ENCODE data around the gene BAG1.

BAG1 gene

GRCh38 chr9:33263131-33264002 is 1.1 kb downstream of the BAG1 start:
- peak; percentile 88 for FAIRE-seq
- no peak for DNase-seq (ENCODE audit: insufficient read length, low spot score)
- TF ChIP-seq POU2F2 (IDR thresholded peaks at IDR 0.05; ENCODE audit: low read depth, low read length) (no peak), POLR2A (IDR thresholded peaks at IDR 0.05; ENCODE audit: low read depth, low read length) (no peak), PAX5 (IDR thresholded peaks at IDR 0.05; ENCODE audit: insufficient read depth, low read length, severe bottlenecking) (no peak), TAF1 (IDR thresholded peaks at IDR 0.05; ENCODE audit: low read depth, low read length) (no peak), SPI1 (IDR thresholded peaks at IDR 0.05; ENCODE audit: low read depth, low read length) (no peak), POLR2AphosphoS5 (IDR thresholded peaks at IDR 0.05; ENCODE audit: low read depth, low read length) (no peak)

DNA sequence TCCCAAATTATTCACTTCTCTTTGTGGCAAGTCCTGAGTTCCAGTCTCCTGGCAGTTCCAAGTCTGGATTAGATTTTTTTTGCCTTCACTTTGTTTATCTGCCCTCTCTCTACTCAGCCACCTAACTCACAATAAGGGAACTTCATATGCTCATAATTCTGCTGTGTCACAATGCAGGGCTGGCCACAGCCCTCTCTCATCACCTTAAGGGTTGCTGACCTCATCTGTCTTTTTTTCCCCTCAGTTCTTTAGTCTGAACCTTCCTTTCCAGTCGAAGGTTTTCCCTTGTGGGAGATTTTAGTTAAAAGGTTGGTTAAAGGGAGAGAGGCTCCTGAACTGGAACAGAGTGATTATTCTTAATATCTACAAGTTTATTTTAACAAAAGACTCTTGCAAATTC is 4.1 kb downstream of the BAG1 start:
- TF ChIP-seq POU2F2 (IDR thresholded peaks at IDR 0.05; ENCODE audit: low read depth, low read length) (no peak), TAF1 (IDR thresholded peaks at IDR 0.05; ENCODE audit: low read depth, low read length) (no peak), SPI1 (IDR thresholded peaks at IDR 0.05; ENCODE audit: low read depth, low read length) (no peak), POLR2A (IDR thresholded peaks at IDR 0.05; ENCODE audit: low read depth, low read length) (no peak), POLR2AphosphoS5 (IDR thresholded peaks at IDR 0.05; ENCODE audit: low read depth, low read length) (no peak), PAX5 (IDR thresholded peaks at IDR 0.05; ENCODE audit: insufficient read depth, low read length, severe bottlenecking) (no peak)
- FAIRE-seq: no peak
- DNase-seq (ENCODE audit: insufficient read length, low spot score): no peak

DNA sequence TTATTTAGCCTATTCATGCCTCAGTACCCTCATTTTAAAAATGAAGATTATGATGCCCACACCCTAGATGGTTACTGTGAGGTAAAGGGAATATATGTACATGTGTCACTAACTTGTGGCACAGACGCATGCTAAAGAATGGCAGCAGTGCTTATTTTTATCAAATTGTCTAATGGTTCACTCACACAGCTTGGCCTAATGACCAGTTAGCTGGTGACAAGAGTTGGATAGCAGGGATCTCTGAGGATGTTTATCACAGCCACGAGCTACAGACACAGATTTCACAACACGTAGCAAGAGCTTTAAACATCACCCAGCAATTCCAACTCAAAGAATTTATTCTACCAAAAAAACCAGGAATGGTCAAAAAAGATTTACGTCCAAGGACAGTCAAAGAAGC is 7.2 kb downstream of the BAG1 start:
- no peak for DNase-seq (ENCODE audit: insufficient read length, low spot score)
- FAIRE-seq: no peak
- TF ChIP-seq POLR2AphosphoS5 (IDR thresholded peaks at IDR 0.05; ENCODE audit: low read depth, low read length) (no peak), PAX5 (IDR thresholded peaks at IDR 0.05; ENCODE audit: insufficient read depth, low read length, severe bottlenecking) (no peak), SPI1 (IDR thresholded peaks at IDR 0.05; ENCODE audit: low read depth, low read length) (no peak), POLR2A (IDR thresholded peaks at IDR 0.05; ENCODE audit: low read depth, low read length) (no peak), TAF1 (IDR thresholded peaks at IDR 0.05; ENCODE audit: low read depth, low read length) (no peak), POU2F2 (IDR thresholded peaks at IDR 0.05; ENCODE audit: low read depth, low read length) (no peak)

DNA sequence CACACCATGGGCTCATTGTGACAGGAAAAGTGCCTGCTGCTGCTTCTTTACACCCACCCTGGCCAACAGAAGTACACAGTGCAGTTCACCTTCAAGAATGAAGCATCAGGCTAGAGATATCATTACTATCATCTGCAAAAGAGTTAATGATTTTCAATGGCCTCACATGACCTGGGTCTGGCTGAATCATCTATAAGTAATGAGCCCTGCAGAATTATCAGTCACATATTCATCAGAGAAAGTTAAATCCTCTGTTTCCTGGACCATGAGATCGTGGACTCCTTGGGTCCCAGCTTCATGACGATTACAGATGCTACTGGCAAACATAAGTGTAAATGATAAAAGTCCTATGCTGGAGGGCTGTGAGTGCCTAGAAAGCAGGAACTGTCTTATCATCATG is 8.3 kb downstream of the BAG1 start:
- TF ChIP-seq PAX5 (IDR thresholded peaks at IDR 0.05; ENCODE audit: insufficient read depth, low read length, severe bottlenecking) (no peak), POLR2AphosphoS5 (IDR thresholded peaks at IDR 0.05; ENCODE audit: low read depth, low read length) (no peak), TAF1 (IDR thresholded peaks at IDR 0.05; ENCODE audit: low read depth, low read length) (no peak), SPI1 (IDR thresholded peaks at IDR 0.05; ENCODE audit: low read depth, low read length) (no peak), POU2F2 (IDR thresholded peaks at IDR 0.05; ENCODE audit: low read depth, low read length) (no peak), POLR2A (IDR thresholded peaks at IDR 0.05; ENCODE audit: low read depth, low read length) (no peak)
- no peak for DNase-seq (ENCODE audit: insufficient read length, low spot score)
- no peak for FAIRE-seq

- FAIRE-seq (no peak), DNase-seq (ENCODE audit: insufficient read length, low spot score) (no peak)
- TF ChIP-seq SPI1 (IDR thresholded peaks at IDR 0.05; ENCODE audit: low read depth, low read length): no peak
- no peak for TF ChIP-seq POU2F2 (IDR thresholded peaks at IDR 0.05; ENCODE audit: low read depth, low read length)
Measured at GRCh38 chr9:33255471-33255870, 9.0 kb downstream of the BAG1 start.

DNA sequence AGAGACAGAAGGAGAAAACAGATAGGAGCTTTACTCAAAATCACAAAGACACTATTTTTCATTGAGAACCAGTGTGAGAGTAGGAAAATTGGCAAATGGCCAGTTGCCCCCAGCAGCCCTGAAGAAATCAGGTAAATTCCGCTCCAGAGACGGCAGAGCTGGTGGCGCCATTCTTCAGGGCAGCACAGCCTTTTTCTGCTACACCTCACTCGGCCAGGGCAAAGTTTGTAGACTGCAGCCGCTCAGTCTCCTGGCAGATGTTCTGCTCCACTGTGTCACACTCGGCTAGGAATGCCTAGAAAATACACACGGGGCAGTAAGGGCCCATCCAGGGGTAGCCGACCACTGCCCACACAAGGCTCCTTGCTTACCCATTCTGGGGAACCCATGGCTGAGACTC is 9.5 kb downstream of the BAG1 start:
- FAIRE-seq: no peak
- TF ChIP-seq POU2F2 (IDR thresholded peaks at IDR 0.05; ENCODE audit: low read depth, low read length) (no peak), SPI1 (IDR thresholded peaks at IDR 0.05; ENCODE audit: low read depth, low read length) (no peak), TAF1 (IDR thresholded peaks at IDR 0.05; ENCODE audit: low read depth, low read length) (no peak), POLR2A (IDR thresholded peaks at IDR 0.05; ENCODE audit: low read depth, low read length) (no peak), PAX5 (IDR thresholded peaks at IDR 0.05; ENCODE audit: insufficient read depth, low read length, severe bottlenecking) (no peak), POLR2AphosphoS5 (IDR thresholded peaks at IDR 0.05; ENCODE audit: low read depth, low read length) (no peak)

DNA sequence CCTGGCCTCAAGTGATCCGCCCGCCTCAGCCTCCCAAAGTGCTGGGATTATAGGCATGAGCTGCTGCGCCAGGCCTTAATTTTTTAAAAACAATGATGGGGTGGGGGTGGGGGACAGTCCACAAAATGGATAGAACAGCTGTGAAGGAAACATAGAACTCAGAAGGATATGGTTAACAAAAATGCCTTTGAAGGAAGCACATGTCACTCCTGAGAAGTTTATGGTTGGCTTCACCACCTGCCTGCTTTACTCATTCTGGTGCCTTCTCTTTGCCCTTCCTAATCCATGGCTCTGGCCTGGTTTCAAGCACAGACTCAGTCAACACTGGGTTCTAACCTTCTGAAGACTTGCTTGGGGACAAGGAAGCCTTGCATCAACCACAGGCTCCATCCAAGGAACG is 10.3 kb downstream of the BAG1 start:
- TF ChIP-seq TAF1 (IDR thresholded peaks at IDR 0.05; ENCODE audit: low read depth, low read length) (no peak), PAX5 (IDR thresholded peaks at IDR 0.05; ENCODE audit: insufficient read depth, low read length, severe bottlenecking) (no peak), SPI1 (IDR thresholded peaks at IDR 0.05; ENCODE audit: low read depth, low read length) (no peak), POLR2A (IDR thresholded peaks at IDR 0.05; ENCODE audit: low read depth, low read length) (no peak), POLR2AphosphoS5 (IDR thresholded peaks at IDR 0.05; ENCODE audit: low read depth, low read length) (no peak), POU2F2 (IDR thresholded peaks at IDR 0.05; ENCODE audit: low read depth, low read length) (no peak)

More for the DNA sequence above, 9.5 kb downstream of the BAG1 start:
- no peak for DNase-seq (ENCODE audit: insufficient read length, low spot score)

DNA sequence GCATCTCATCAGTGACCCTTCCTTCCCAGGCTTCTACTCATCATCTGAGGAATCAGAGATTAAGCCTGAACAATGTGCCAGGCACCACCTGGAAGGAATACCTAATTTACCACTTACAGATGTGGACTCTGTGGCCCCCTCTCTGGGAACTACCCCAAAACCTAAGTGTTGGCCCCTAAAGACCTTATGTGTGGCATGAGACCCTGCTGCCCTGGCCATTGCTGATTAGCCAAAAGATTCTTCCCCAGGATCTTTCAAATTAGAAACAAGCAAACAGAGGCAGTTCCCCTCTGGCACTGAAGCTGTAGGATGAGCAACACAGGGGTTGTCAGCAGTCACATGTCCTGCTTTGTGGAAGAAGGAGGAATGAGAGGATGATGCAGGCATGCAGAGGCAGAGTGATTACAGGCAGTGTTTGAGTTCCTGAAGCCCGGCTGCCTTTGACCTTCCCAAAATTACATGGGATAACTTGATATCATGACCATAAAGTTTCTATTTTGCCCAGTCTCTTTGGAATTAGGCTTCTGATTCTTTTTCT is 14.0 kb downstream of the BAG1 start:
- no peak for DNase-seq (ENCODE audit: insufficient read length, low spot score)
- FAIRE-seq: no peak
- no peak for TF ChIP-seq POU2F2 (IDR thresholded peaks at IDR 0.05; ENCODE audit: low read depth, low read length)
- TF ChIP-seq TAF1 (IDR thresholded peaks at IDR 0.05; ENCODE audit: low read depth, low read length): no peak
- TF ChIP-seq POLR2AphosphoS5 (IDR thresholded peaks at IDR 0.05; ENCODE audit: low read depth, low read length): 0 out of 2 replicates have a peak, but pooled peaks have one; percentile 19
- TF ChIP-seq PAX5 (IDR thresholded peaks at IDR 0.05; ENCODE audit: insufficient read depth, low read length, severe bottlenecking): no peak
- no peak for TF ChIP-seq SPI1 (IDR thresholded peaks at IDR 0.05; ENCODE audit: low read depth, low read length)
- TF ChIP-seq POLR2A (IDR thresholded peaks at IDR 0.05; ENCODE audit: low read depth, low read length): no peak

More for the DNA sequence above, 10.3 kb downstream of the BAG1 start:
- FAIRE-seq: no peak
- DNase-seq (ENCODE audit: insufficient read length, low spot score): no peak

GRCh38 chr9:33249983-33250382 is 14.5 kb downstream of the BAG1 start:
- DNase-seq (ENCODE audit: insufficient read length, low spot score) (no peak), FAIRE-seq (peak; percentile 81)
- TF ChIP-seq TAF1 (IDR thresholded peaks at IDR 0.05; ENCODE audit: low read depth, low read length) (no peak), SPI1 (IDR thresholded peaks at IDR 0.05; ENCODE audit: low read depth, low read length) (no peak), POLR2AphosphoS5 (IDR thresholded peaks at IDR 0.05; ENCODE audit: low read depth, low read length) (no peak), PAX5 (IDR thresholded peaks at IDR 0.05; ENCODE audit: insufficient read depth, low read length, severe bottlenecking) (no peak), POU2F2 (IDR thresholded peaks at IDR 0.05; ENCODE audit: low read depth, low read length) (no peak), POLR2A (IDR thresholded peaks at IDR 0.05; ENCODE audit: low read depth, low read length) (no peak)
